Muscle of leg (tissue), 11 donors: Measurements from ENCODE around the gene DOHH. TPM values are rescaled to one million over a fixed set of nuclear protein-coding genes. Genes with fewer than 3 reads are reported as not detected.

Experiments used
- DNase-seq: peaks from one replicate; pipeline ENCODE4 v3.0.0; 2013
- H3K27ac ChIP-seq: one replicate; pipeline ENCODE4 v1.5.1; 2013; ENCODE audit warnings: mild to moderate bottlenecking, low read length, control low read depth
- H3K27me3 ChIP-seq: one replicate; pipeline ENCODE4 v1.6.1; 2013; ENCODE audit warnings: low read length; ENCODE audit not compliant: control insufficient read depth, insufficient read depth
- H3K36me3 ChIP-seq: one replicate; pipeline ENCODE4 v1.6.1; 2013; ENCODE audit warnings: low read length; ENCODE audit not compliant: control insufficient read depth, insufficient read depth
- H3K4me1 ChIP-seq: one replicate; pipeline ENCODE4 v1.6.1; 2013; ENCODE audit warnings: low read length; ENCODE audit not compliant: control insufficient read depth, insufficient read depth
- H3K4me3 ChIP-seq: one replicate; pipeline ENCODE4 v1.5.1; 2013; ENCODE audit warnings: low read length, control low read depth
- H3K9me3 ChIP-seq: replicated peaks from 2 replicates; pipeline ENCODE4 v1.6.1; 2013; ENCODE audit warnings: low read depth, low read length; ENCODE audit not compliant: control insufficient read depth
- WGBS: methylation state at CpG from one replicate; pipeline ENCODE4 v1.1.5; 2013; ENCODE audit warnings: missing lambda C conversion rate; ENCODE audit not compliant: insufficient coverage; 5-methylcytosine and 5-hydroxymethylcytosine counted together
- polyA plus RNA-seq, 8 donors: library from polyadenylated mRNA; unstranded; fragments of 120-200 nt; gene quantifications; one replicate each; pipeline versions ENCODE4 v1.2.1 to v1.2.3, GENCODE V29; 2013; ENCODE audit warnings: inconsistent platforms in 1 of 8, low replicate concordance in 1 of 8; ENCODE audit not compliant: insufficient read length in 8 of 8, insufficient read depth in 1 of 8
- total RNA-seq: library from RNA; stranded (reverse); fragments of 120-200 nt; gene quantifications from one replicate; pipeline ENCODE4 v1.2.4, GENCODE V29; 2013

DOHH gene
- total and polyA plus RNA-seq, 9 donors = 6.4 to 10.6 (median 9.5) TPM

GRCh38 chr19:3528080-3528479 lies 27.6 kb upstream of the DOHH start:
- 97% methylated on average over 9 of the region's 14 CpGs for WGBS
- no peaks in the 10 kb centered on the region for H3K4me1 ChIP-seq
- H3K27me3 ChIP-seq = no peaks in the 10 kb centered on the region
- H3K27ac ChIP-seq = no peak overlapping the region
- H3K9me3 ChIP-seq = no peaks in the 10 kb centered on the region
- no peak for DNase-seq
- no peak overlapping the region for H3K4me3 ChIP-seq
- peaks cover 73% of the 10 kb centered on the region for H3K36me3 ChIP-seq

GRCh38 chr19:3527238-3527910 lies 26.9 kb upstream of the DOHH start:
- no peak for DNase-seq
- 98% methylated on average over 19 of the region's 21 CpGs for WGBS
- Histone ChIP-seq H3K9me3 (no peaks in the 10 kb centered on the region), H3K27me3 (no peaks in the 10 kb centered on the region), H3K27ac (no peak overlapping the region), H3K4me3 (no peak overlapping the region), H3K36me3 (peaks cover 71% of the 10 kb centered on the region), H3K4me1 (no peaks in the 10 kb centered on the region)

- 95% methylated on average over 22 of the region's 28 CpGs for WGBS
- DNase-seq = no peak
- Histone ChIP-seq H3K27me3 (no peaks in the 10 kb centered on the region), H3K4me1 (no peaks in the 10 kb centered on the region), H3K9me3 (no peaks in the 10 kb centered on the region), H3K4me3 (no peak overlapping the region), H3K36me3 (peaks cover 71% of the 10 kb centered on the region), H3K27ac (no peak overlapping the region)
These were observed 26.2 kb upstream of the DOHH start for GRCh38 chr19:3526507-3527237.

GRCh38 chr19:3524904-3525451 lies 24.5 kb upstream of the DOHH start:
- WGBS = 93% methylated on average over 15 of the region's 20 CpGs

GRCh38 chr19:3524078-3524842 lies 23.8 kb upstream of the DOHH start:
- Histone ChIP-seq H3K4me1 (no peaks in the 10 kb centered on the region), H3K27ac (no peak overlapping the region), H3K36me3 (peaks cover 75% of the 10 kb centered on the region), H3K27me3 (no peaks in the 10 kb centered on the region), H3K4me3 (no peak overlapping the region), H3K9me3 (no peaks in the 10 kb centered on the region)
- WGBS = 86% methylated on average over 24 of the region's 33 CpGs
- DNase-seq = no peak

More at GRCh38 chr19:3524904-3525451, 24.5 kb upstream of the DOHH start:
- Histone ChIP-seq H3K4me1 (no peaks in the 10 kb centered on the region), H3K36me3 (peaks cover 68% of the 10 kb centered on the region), H3K9me3 (no peaks in the 10 kb centered on the region), H3K27ac (no peak overlapping the region), H3K27me3 (no peaks in the 10 kb centered on the region), H3K4me3 (no peak overlapping the region)
- DNase-seq = no peak

- Histone ChIP-seq H3K36me3 (peaks cover 82% of the 10 kb centered on the region), H3K27ac (no peak overlapping the region), H3K9me3 (no peaks in the 10 kb centered on the region), H3K27me3 (no peaks in the 10 kb centered on the region), H3K4me1 (no peaks in the 10 kb centered on the region), H3K4me3 (no peak overlapping the region)
- 89% methylated on average over 19 of the region's 21 CpGs for WGBS
- no peak for DNase-seq
These were observed 23.0 kb upstream of the DOHH start for GRCh38 chr19:3523361-3524077.

GRCh38 chr19:3522421-3523360 lies 22.2 kb upstream of the DOHH start:
- H3K27ac ChIP-seq = no peak overlapping the region
- no peaks in the 10 kb centered on the region for H3K4me1 ChIP-seq
- 89% methylated on average over 34 of the region's 40 CpGs for WGBS
- DNase-seq = no peak
- H3K4me3 ChIP-seq = no peak overlapping the region
- no peaks in the 10 kb centered on the region for H3K27me3 ChIP-seq
- H3K36me3 ChIP-seq = peaks cover 76% of the 10 kb centered on the region
- H3K9me3 ChIP-seq = no peaks in the 10 kb centered on the region

- Histone ChIP-seq H3K4me1 (peaks cover 9% of the 10 kb centered on the region), H3K9me3 (no peaks in the 10 kb centered on the region), H3K36me3 (peaks cover 64% of the 10 kb centered on the region), H3K4me3 (no peak overlapping the region), H3K27me3 (no peaks in the 10 kb centered on the region), H3K27ac (no peak overlapping the region)
- WGBS = 83% methylated on average over 5 of the region's 7 CpGs
- no peak for DNase-seq
These were observed 20.6 kb upstream of the DOHH start for GRCh38 chr19:3521104-3521445.
